ENCODE results near the gene CPS1. TPM values are rescaled to one million over a fixed set of nuclear protein-coding genes. Genes with fewer than 3 reads are reported as not detected.
A peak's percentile ranks its signal among the peaks of the same experiment; 100 is the strongest.

The CPS1 gene
- total and polyA plus RNA-seq, 2 donors (not counting 3 experiments of a cell fraction or from before 2014, with no cell fraction given): 0.18 to 0.53 TPM

- Histone ChIP-seq H3K36me3 (ENCODE audit: control insufficient read depth in 2 of 2, extremely low read depth in 1 of 2, insufficient read depth in 2 of 2, low read length in 2 of 2) (no peaks in the 10 kb centered on the region), H3K27me3 (ENCODE audit: control insufficient read depth in 2 of 2, insufficient read depth in 2 of 2, low read length in 2 of 2) (no peaks in the 10 kb centered on the region), H4K20me1 (replicated peaks; ENCODE audit: control insufficient read depth, extremely low read depth, insufficient read depth, low read length) (no peaks in the 10 kb centered on the region), H3K9me1 (replicated peaks; ENCODE audit: control insufficient read depth, extremely low read depth, insufficient read depth, low read length) (no peaks in the 10 kb centered on the region), H3K4me3 (replicated peaks in 1 of 3; ENCODE audit: insufficient read depth in 1 of 3, low read depth in 1 of 3, low read length in 3 of 3) (no peak overlapping the region), H3K27ac (ENCODE audit: insufficient read depth, low read depth, low read length) (no peak overlapping the region), H3K9ac (replicated peaks; ENCODE audit: extremely low read depth, insufficient read depth, low read length) (no peak overlapping the region), H3K4me1 (ENCODE audit: control insufficient read depth, extremely low read depth, insufficient read depth, low read length) (no peaks in the 10 kb centered on the region), H3K4me2 (ENCODE audit: insufficient read depth, low read length) (no peak overlapping the region), H2AFZ (ENCODE audit: low read depth, low read length) (no peak overlapping the region), H3K79me2 (ENCODE audit: control insufficient read depth, insufficient read depth, low read length) (no peaks in the 10 kb centered on the region), H3K9me3 (replicated peaks; ENCODE audit: control insufficient read depth, insufficient read depth, low read length) (no peaks in the 10 kb centered on the region)
- DNase-seq (ENCODE audit: low read depth, low spot score) (peak; percentile 37), FAIRE-seq (peak; percentile 70)
- POLR2A ChIA-PET: no interaction called here
- CTCF ChIA-PET: interaction anchor here (0.6 to 3.0 kb wide), 12 partner anchors 9 to 1950 kb away, joined by 3 to 89 read pairs (median 6); no protein-coding TSS in a partner anchor
- BruUV-seq (replicated peaks): no TSS peak
- TF ChIP-seq GATA2 (IDR thresholded peaks at IDR 0.05; ENCODE audit: insufficient read depth, insufficient read length, low read depth, low read length) (no peak), CTCF (IDR thresholded peaks at IDR 0.05; ENCODE audit: extremely low read depth in 1 of 2, insufficient read depth in 1 of 2, low read depth in 1 of 2, low read length in 2 of 2) (peak; percentile 33 to 52)
- intact Hi-C loops (cut with micrococcal nuclease): loop anchor here (1.0 to 5.0 kb wide), 4 partner anchors 417 to 1949 kb away; no protein-coding TSS in a partner anchor
- dilution Hi-C loops (cut with MboI; ENCODE audit: extremely low pct_ligation_motif_present, low sequenced_read_pairs): no loop called here
These were observed 61.4 kb downstream of the CPS1 start for GRCh38 chr2:210617732-210618330.

- DNase-seq (ENCODE audit: low read depth, low spot score) (no peak), FAIRE-seq (no peak)
- no peaks in the 10 kb centered on the region for H4K20me1 ChIP-seq (replicated peaks; ENCODE audit: control insufficient read depth, extremely low read depth, insufficient read depth, low read length)
- dilution Hi-C loops (cut with MboI; ENCODE audit: extremely low pct_ligation_motif_present, low sequenced_read_pairs): no loop called here
- CTCF ChIA-PET: interaction anchor here (1.1 to 1.4 kb wide), 2 partner anchors 473 to 537 kb away, joined by 3 to 5 read pairs; no protein-coding TSS in a partner anchor
- H3K4me2 ChIP-seq (ENCODE audit: insufficient read depth, low read length): no peak overlapping the region
- intact Hi-C loops (cut with micrococcal nuclease): no loop called here
- no peaks in the 10 kb centered on the region for H3K79me2 ChIP-seq (ENCODE audit: control insufficient read depth, insufficient read depth, low read length)
- H2AFZ ChIP-seq (ENCODE audit: low read depth, low read length): no peak overlapping the region
- no peaks in the 10 kb centered on the region for H3K9me3 ChIP-seq (replicated peaks; ENCODE audit: control insufficient read depth, insufficient read depth, low read length)
- H3K4me1 ChIP-seq (ENCODE audit: control insufficient read depth, extremely low read depth, insufficient read depth, low read length): no peaks in the 10 kb centered on the region
- no peak overlapping the region for H3K27ac ChIP-seq (ENCODE audit: insufficient read depth, low read depth, low read length)
- no peak overlapping the region for H3K4me3 ChIP-seq (replicated peaks in 1 of 3; ENCODE audit: insufficient read depth in 1 of 3, low read depth in 1 of 3, low read length in 3 of 3)
- TF ChIP-seq CTCF (IDR thresholded peaks at IDR 0.05; ENCODE audit: extremely low read depth in 1 of 2, insufficient read depth in 1 of 2, low read depth in 1 of 2, low read length in 2 of 2) (no peak), FOS (IDR thresholded peaks at IDR 0.05; ENCODE audit: borderline replicate concordance, insufficient read depth, low read length) (no peak), JUN (IDR thresholded peaks at IDR 0.05; ENCODE audit: borderline replicate concordance, insufficient read depth, insufficient read length, low read depth) (no peak)
- TF ChIP-seq, protein P1, sequence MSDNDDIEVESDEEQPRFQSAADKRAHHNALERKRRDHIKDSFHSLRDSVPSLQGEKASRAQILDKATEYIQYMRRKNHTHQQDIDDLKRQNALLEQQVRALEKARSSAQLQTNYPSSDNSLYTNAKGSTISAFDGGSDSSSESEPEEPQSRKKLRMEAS (IDR thresholded peaks at IDR 0.05; ENCODE audit: insufficient read depth, insufficient read length): no peak
- POLR2A ChIA-PET: no interaction called here
- no TSS peak for BruUV-seq (replicated peaks)
- no peaks in the 10 kb centered on the region for H3K27me3 ChIP-seq (ENCODE audit: control insufficient read depth in 2 of 2, insufficient read depth in 2 of 2, low read length in 2 of 2)
- no peaks in the 10 kb centered on the region for H3K9me1 ChIP-seq (replicated peaks; ENCODE audit: control insufficient read depth, extremely low read depth, insufficient read depth, low read length)
- H3K36me3 ChIP-seq (ENCODE audit: control insufficient read depth in 2 of 2, extremely low read depth in 1 of 2, insufficient read depth in 2 of 2, low read length in 2 of 2): no peaks in the 10 kb centered on the region
- no peak overlapping the region for H3K9ac ChIP-seq (replicated peaks; ENCODE audit: extremely low read depth, insufficient read depth, low read length)
These were observed 64.1 kb downstream of the CPS1 start for GRCh38 chr2:210620456-210620855.
